Measurements from ENCODE around the gene ATF6.

DNA sequence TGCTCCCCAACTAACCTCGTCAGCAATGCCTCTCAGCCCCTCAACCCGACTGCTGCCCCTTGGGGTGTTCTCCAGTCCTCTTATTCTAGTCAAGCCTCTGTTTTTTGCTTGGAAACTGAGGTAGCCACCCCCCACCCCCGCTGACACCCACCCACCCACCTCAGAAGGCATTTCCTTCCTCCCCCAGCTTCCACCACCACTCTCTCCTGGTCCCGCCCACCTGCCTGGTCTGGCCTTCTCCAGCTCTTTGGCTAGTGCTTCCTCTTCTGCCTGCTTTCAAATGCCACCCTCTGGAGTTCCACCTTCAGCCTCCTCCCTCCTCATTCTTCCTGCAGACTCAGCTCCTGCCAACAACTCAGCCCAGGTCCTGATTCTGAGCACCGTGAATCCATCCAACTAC is 222.3 kb downstream of the ATF6 start:
- TF ChIP-seq, protein P1, sequence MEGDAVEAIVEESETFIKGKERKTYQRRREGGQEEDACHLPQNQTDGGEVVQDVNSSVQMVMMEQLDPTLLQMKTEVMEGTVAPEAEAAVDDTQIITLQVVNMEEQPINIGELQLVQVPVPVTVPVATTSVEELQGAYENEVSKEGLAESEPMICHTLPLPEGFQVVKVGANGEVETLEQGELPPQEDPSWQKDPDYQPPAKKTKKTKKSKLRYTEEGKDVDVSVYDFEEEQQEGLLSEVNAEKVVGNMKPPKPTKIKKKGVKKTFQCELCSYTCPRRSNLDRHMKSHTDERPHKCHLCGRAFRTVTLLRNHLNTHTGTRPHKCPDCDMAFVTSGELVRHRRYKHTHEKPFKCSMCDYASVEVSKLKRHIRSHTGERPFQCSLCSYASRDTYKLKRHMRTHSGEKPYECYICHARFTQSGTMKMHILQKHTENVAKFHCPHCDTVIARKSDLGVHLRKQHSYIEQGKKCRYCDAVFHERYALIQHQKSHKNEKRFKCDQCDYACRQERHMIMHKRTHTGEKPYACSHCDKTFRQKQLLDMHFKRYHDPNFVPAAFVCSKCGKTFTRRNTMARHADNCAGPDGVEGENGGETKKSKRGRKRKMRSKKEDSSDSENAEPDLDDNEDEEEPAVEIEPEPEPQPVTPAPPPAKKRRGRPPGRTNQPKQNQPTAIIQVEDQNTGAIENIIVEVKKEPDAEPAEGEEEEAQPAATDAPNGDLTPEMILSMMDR (IDR thresholded peaks at IDR 0.05) = no peak
- no peak for TF ChIP-seq POLR2A (IDR thresholded peaks at IDR 0.05)
- no peak for TF ChIP-seq POLR2AphosphoS5 (IDR thresholded peaks at IDR 0.05)
- TF ChIP-seq EP300 (IDR thresholded peaks at IDR 0.05) = no peak
